Activated CD8-positive, alpha-beta T cell treated with anti-CD3 and anti-CD28 coated beads for 36 hours (primary cell): Measurements from ENCODE around the gene KIR2DL3. TPM values are rescaled to one million over a fixed set of nuclear protein-coding genes. Genes with fewer than 3 reads are reported as not detected.

ENCODE experiments used
- ATAC-seq: fragments of 200-7000 bp; cut with Tn5 transposase; one replicate; pipeline ENCODE4 v1.10.0; 2021; ENCODE audit warnings: mild to moderate bottlenecking, moderate library complexity
- CTCF ChIA-PET: fragments of 350-600 bp; sonication (Branson Sonifier 250); formaldehyde crosslinking; loops from one replicate; lab custom pipeline; 2021; ENCODE audit warnings: antibody characterized with exemption; lab: Charles Lee
- POLR2A ChIA-PET: fragments of 350-600 bp; sonication (Branson Sonifier 250); formaldehyde crosslinking; loops from one replicate; lab custom pipeline; 2021; ENCODE audit warnings: antibody characterized with exemption; lab: Charles Lee
- DNase-seq: peaks from one replicate; pipeline ENCODE4 v3.0.0-alpha.2; 2020
- H3K27ac Mint-ChIP-seq: one replicate; pipeline ENCODE4 v1.8.0; 2021; ENCODE audit warnings: mild to moderate bottlenecking, mixed read lengths
- H3K27me3 Mint-ChIP-seq: one replicate; pipeline ENCODE4 v1.8.0; 2021; ENCODE audit warnings: mixed read lengths
- H3K36me3 Mint-ChIP-seq: one replicate; pipeline ENCODE4 v1.8.0; 2021; ENCODE audit warnings: low read depth, mixed read lengths
- H3K4me1 Mint-ChIP-seq: one replicate; pipeline ENCODE4 v1.8.0; 2021; ENCODE audit warnings: low read depth, mixed read lengths
- H3K4me3 Mint-ChIP-seq: one replicate; pipeline ENCODE4 v1.8.0; 2021; ENCODE audit warnings: mild to moderate bottlenecking, moderate library complexity, mixed read lengths
- H3K9me3 Mint-ChIP-seq: one replicate; pipeline ENCODE4 v1.8.0; 2021; ENCODE audit warnings: mixed read lengths
- CTCF ChIP-seq: fragments of 200-600 bp; IDR thresholded peaks from one replicate; pipeline ENCODE4 v1.8.0; 2022; ENCODE audit warnings: antibody characterized with exemption, mild to moderate bottlenecking
- intact Hi-C: fragments of 100-400 bp; cut with micrococcal nuclease; formaldehyde crosslinking; loops from one replicate; pipeline ENCODE4 v1.10.0; 2022
- total RNA-seq, 2 experiments: library from RNA; stranded (reverse); gene quantifications; one replicate each; pipeline ENCODE4 v1.2.3, GENCODE V29; 2021

KIR2DL3 gene
- total RNA-seq, 2 experiments from 2014 or later: not detected

GRCh38 chr19:54727562-54727961 is 10.8 kb upstream of the KIR2DL3 start:
- DNase-seq: no peak

GRCh38 chr19:54728167-54728566 is 10.1 kb upstream of the KIR2DL3 start:
- no peak for DNase-seq
- ChIA-PET POLR2A (no interaction called here), CTCF (no interaction called here)
- intact Hi-C loops: no loop called here
- TF ChIP-seq CTCF: no peak
- Mint-ChIP-seq H3K9me3 (peaks cover 4% of the 10 kb centered on the region), H3K36me3 (no peaks in the 10 kb centered on the region), H3K4me1 (no peaks in the 10 kb centered on the region), H3K27ac (no peak overlapping the region), H3K4me3 (no peak overlapping the region), H3K27me3 (peaks cover 5% of the 10 kb centered on the region)
- ATAC-seq: no peak

More at GRCh38 chr19:54727562-54727961, 10.8 kb upstream of the KIR2DL3 start:
- POLR2A ChIA-PET: no interaction called here
- Mint-ChIP-seq H3K9me3 (peaks cover 6% of the 10 kb centered on the region), H3K4me3 (no peak overlapping the region), H3K4me1 (no peaks in the 10 kb centered on the region), H3K27me3 (peaks cover 5% of the 10 kb centered on the region), H3K36me3 (no peaks in the 10 kb centered on the region), H3K27ac (no peak overlapping the region)
- intact Hi-C loops: no loop called here
- ATAC-seq: no peak
- CTCF ChIA-PET: no interaction called here
- no peak for TF ChIP-seq CTCF

- no peak for DNase-seq
- CTCF ChIA-PET: no interaction called here
- peaks cover 5% of the 10 kb centered on the region for H3K27me3 Mint-ChIP-seq
- no peak for ATAC-seq
- H3K27ac Mint-ChIP-seq: no peak overlapping the region
- H3K4me3 Mint-ChIP-seq: no peak overlapping the region
- intact Hi-C loops: no loop called here
- H3K9me3 Mint-ChIP-seq: peaks cover 5% of the 10 kb centered on the region
- H3K36me3 Mint-ChIP-seq: no peaks in the 10 kb centered on the region
- no peaks in the 10 kb centered on the region for H3K4me1 Mint-ChIP-seq
- POLR2A ChIA-PET: no interaction called here
- TF ChIP-seq CTCF: no peak
Measured at GRCh38 chr19:54729416-54730188, 8.7 kb upstream of the KIR2DL3 start.

GRCh38 chr19:54731191-54731590 is 7.1 kb upstream of the KIR2DL3 start:
- CTCF ChIA-PET: no interaction called here
- H3K4me1 Mint-ChIP-seq: no peaks in the 10 kb centered on the region
- POLR2A ChIA-PET: no interaction called here
- no peak for ATAC-seq
- no peak for DNase-seq
- no peak overlapping the region for H3K4me3 Mint-ChIP-seq
- intact Hi-C loops: no loop called here
- H3K36me3 Mint-ChIP-seq: no peaks in the 10 kb centered on the region
- H3K27ac Mint-ChIP-seq: no peak overlapping the region
- H3K9me3 Mint-ChIP-seq: peaks cover 5% of the 10 kb centered on the region
- no peak for TF ChIP-seq CTCF
- H3K27me3 Mint-ChIP-seq: peaks cover 5% of the 10 kb centered on the region

- intact Hi-C loops: no loop called here
- no peak for ATAC-seq
- CTCF ChIA-PET: no interaction called here
Measured at GRCh38 chr19:54738715-54739114, 402 bp downstream of the KIR2DL3 start.

More at GRCh38 chr19:54738715-54739114, 402 bp downstream of the KIR2DL3 start:
- Mint-ChIP-seq H3K4me1 (no peaks in the 10 kb centered on the region), H3K4me3 (no peak overlapping the region), H3K9me3 (peaks cover 2% of the 10 kb centered on the region), H3K36me3 (no peaks in the 10 kb centered on the region), H3K27ac (no peak overlapping the region), H3K27me3 (no peaks in the 10 kb centered on the region)
- POLR2A ChIA-PET: no interaction called here
- DNase-seq: no peak
- TF ChIP-seq CTCF: no peak
